H1 (cell line): ENCODE measurements around the gene GMCL1.

Experiments used
- CTCF ChIP-seq, 3 experiments: IDR thresholded peaks; 1 replicate in 2 of 3; 2 replicates in 1 of 3; pipeline versions ENCODE4 v1.5.1 to v1.6.1; 2011; ENCODE audit warnings: low read length in 3 of 3, mild to moderate bottlenecking in 3 of 3, inconsistent platforms in 2 of 3, low read depth in 1 of 3, moderate library complexity in 1 of 3; ENCODE audit not compliant: insufficient read depth in 1 of 3; ENCODE audit errors: control extremely low read depth in 1 of 3
- EP300 ChIP-seq, 2 experiments: IDR thresholded peaks; 1 replicate in 1 of 2; 2 replicates in 1 of 2; pipeline ENCODE4 v1.6.1; 2011 to 2012; ENCODE audit warnings: low read depth in 2 of 2, low read length in 2 of 2, mild to moderate bottlenecking in 2 of 2, borderline replicate concordance in 1 of 2, inconsistent platforms in 1 of 2, moderate library complexity in 1 of 2
- POLR2A ChIP-seq, 2 experiments: IDR thresholded peaks; 1 replicate in 1 of 2; 2 replicates in 1 of 2; pipeline ENCODE4 v1.6.1; 2011; ENCODE audit warnings: low read depth in 2 of 2, low read length in 2 of 2, mild to moderate bottlenecking in 2 of 2; ENCODE audit errors: control extremely low read depth in 1 of 2

GRCh38 chr2:69833752-69834151 lies 4.3 kb downstream of the GMCL1 start:
- TF ChIP-seq EP300 (IDR thresholded peaks at IDR 0.05; ENCODE audit: borderline replicate concordance in 1 of 2, low read depth in 2 of 2, low read length in 2 of 2) (no peak), CTCF (IDR thresholded peaks at IDR 0.05; ENCODE audit: control extremely low read depth in 1 of 3, insufficient read depth in 1 of 3, low read depth in 1 of 3, low read length in 3 of 3) (no peak), POLR2A (IDR thresholded peaks at IDR 0.05; ENCODE audit: control extremely low read depth in 1 of 2, low read depth in 2 of 2, low read length in 2 of 2) (no peak)
